Calu3 (cell line): ENCODE data around the gene ADGRG6. TPM values are rescaled to one million over a fixed set of nuclear protein-coding genes. Genes with fewer than 3 reads are reported as not detected.

Source experiments
- BruUV-seq: library from RNA; stranded (reverse); fragments of 400-500 nt; replicated peaks from 2 replicates; lab custom pipeline; 2021; lab: Mats Ljungman, UMichigan
- CTCF ChIA-PET: fragments of 300-600 bp; sonication (Branson Sonifier 250); formaldehyde crosslinking; loops from one replicate; lab custom pipeline; 2022; ENCODE audit warnings: antibody characterized with exemption; lab: Charles Lee
- DNase-seq: peaks from one replicate; pipeline ENCODE4 v3.0.0; 2022
- H3K27ac Mint-ChIP-seq: one replicate; pipeline ENCODE4 v1.8.0; 2022; ENCODE audit warnings: mixed read lengths; ENCODE audit not compliant: unreplicated experiment
- H3K27me3 Mint-ChIP-seq: one replicate; pipeline ENCODE4 v1.8.0; 2022; ENCODE audit warnings: mixed read lengths; ENCODE audit not compliant: unreplicated experiment
- H3K36me3 Mint-ChIP-seq: one replicate; pipeline ENCODE4 v1.8.0; 2022; ENCODE audit warnings: mild to moderate bottlenecking, moderate library complexity, mixed read lengths; ENCODE audit not compliant: insufficient read depth, unreplicated experiment
- H3K4me1 Mint-ChIP-seq: one replicate; pipeline ENCODE4 v1.8.0; 2022; ENCODE audit warnings: mild to moderate bottlenecking, low read depth, mixed read lengths; ENCODE audit not compliant: unreplicated experiment
- H3K4me3 Mint-ChIP-seq: one replicate; pipeline ENCODE4 v1.8.0; 2022; ENCODE audit warnings: mild to moderate bottlenecking, low read depth, moderate library complexity, mixed read lengths; ENCODE audit not compliant: unreplicated experiment
- H3K9me3 Mint-ChIP-seq: one replicate; pipeline ENCODE4 v1.8.0; 2022; ENCODE audit warnings: low read depth, mixed read lengths; ENCODE audit not compliant: unreplicated experiment
- intact Hi-C: fragments of 100-400 bp; cut with micrococcal nuclease; formaldehyde crosslinking; loops from one replicate; pipeline ENCODE4 v1.10.0; 2022; ENCODE audit not compliant: unreplicated experiment
- total RNA-seq: library from RNA; stranded (reverse); gene quantifications from 2 replicates; pipeline ENCODE4 v1.2.3, GENCODE V29; 2022
- TF ChIP-seq, protein P1 (sequence below): fragments of 200-600 bp; IDR thresholded peaks from one replicate; pipeline ENCODE4 v1.8.0; 2022; ENCODE audit warnings: antibody characterized with exemption; ENCODE audit not compliant: unreplicated experiment

Gene ADGRG6
- total RNA-seq, 1 experiment from 2014 or later, result 109 TPM

DNA sequence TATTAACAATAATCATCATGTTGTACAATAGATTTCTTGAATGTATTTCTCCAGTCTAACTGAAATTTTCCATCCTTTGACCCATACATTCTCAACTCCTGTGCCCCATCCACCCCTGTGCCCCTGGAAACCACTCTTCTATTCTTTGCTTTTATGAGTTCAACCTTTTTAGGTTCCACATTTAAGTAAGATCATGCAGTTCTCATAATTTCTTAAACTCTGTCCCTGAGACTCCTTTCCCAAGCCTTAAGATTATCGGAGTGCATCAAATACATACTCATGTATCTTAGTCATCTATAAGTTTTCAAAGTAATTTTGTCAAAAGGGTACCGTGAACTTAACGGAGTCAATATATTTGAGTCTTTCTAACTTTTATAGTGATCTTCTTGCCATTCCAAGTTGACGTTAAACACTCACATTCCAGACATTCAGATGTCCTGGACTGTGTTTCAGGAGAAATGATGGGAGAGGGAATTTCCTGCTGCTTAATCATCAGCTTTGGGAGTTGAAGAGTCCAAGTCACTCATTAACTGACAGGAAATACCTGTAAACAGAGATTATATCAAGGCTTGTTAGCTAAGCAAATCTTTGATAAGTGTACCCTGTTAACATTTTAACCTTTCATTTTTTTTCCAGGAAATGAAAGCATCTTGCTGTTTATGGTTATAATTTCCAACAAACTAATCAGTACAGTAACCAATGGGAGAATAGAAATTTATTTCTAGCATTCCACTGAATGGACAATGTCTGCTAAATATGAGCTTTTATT lies 73.3 kb downstream of the ADGRG6 start:
- peak overlapping the region; percentile 79 for H3K27ac Mint-ChIP-seq
- peak; percentile 24 for DNase-seq
- peaks cover 18% of the 10 kb centered on the region for H3K36me3 Mint-ChIP-seq
- intact Hi-C loops, result loop anchor here (2.0 kb wide), 1 partner anchor 70 kb away; no protein-coding TSS in a partner anchor
- TF ChIP-seq, protein P1, sequence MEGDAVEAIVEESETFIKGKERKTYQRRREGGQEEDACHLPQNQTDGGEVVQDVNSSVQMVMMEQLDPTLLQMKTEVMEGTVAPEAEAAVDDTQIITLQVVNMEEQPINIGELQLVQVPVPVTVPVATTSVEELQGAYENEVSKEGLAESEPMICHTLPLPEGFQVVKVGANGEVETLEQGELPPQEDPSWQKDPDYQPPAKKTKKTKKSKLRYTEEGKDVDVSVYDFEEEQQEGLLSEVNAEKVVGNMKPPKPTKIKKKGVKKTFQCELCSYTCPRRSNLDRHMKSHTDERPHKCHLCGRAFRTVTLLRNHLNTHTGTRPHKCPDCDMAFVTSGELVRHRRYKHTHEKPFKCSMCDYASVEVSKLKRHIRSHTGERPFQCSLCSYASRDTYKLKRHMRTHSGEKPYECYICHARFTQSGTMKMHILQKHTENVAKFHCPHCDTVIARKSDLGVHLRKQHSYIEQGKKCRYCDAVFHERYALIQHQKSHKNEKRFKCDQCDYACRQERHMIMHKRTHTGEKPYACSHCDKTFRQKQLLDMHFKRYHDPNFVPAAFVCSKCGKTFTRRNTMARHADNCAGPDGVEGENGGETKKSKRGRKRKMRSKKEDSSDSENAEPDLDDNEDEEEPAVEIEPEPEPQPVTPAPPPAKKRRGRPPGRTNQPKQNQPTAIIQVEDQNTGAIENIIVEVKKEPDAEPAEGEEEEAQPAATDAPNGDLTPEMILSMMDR, result no peak
- CTCF ChIA-PET, result interaction anchor here (0.8 to 1.4 kb wide), 3 partner anchors 73 to 143 kb away, joined by 3 read pairs; no protein-coding TSS in a partner anchor
- no peaks in the 10 kb centered on the region for H3K27me3 Mint-ChIP-seq
- no peaks in the 10 kb centered on the region for H3K9me3 Mint-ChIP-seq
- peaks cover 57% of the 10 kb centered on the region for H3K4me1 Mint-ChIP-seq
- no TSS peak for BruUV-seq
- no peak overlapping the region for H3K4me3 Mint-ChIP-seq

DNA sequence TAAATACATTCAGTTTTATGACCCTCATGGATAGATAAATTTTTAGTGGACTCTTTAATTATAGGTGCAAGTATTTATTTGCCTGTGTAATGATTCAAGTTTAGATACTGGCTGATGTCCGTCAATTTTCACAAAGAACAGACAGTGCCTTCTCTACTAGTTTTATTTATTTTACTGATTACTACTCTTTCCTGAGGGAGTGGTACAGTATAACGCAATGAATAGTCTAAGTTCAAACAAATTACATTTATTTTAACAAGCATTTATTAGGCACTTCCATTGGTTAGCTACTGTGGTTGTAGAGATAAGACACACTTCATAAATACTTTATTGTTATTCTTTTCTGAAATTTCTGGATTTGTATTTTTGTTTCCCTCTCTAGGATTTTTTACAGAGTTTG lies 74.3 kb downstream of the ADGRG6 start:
- Mint-ChIP-seq H3K27ac (no peak overlapping the region), H3K27me3 (no peaks in the 10 kb centered on the region), H3K4me3 (no peak overlapping the region), H3K4me1 (peaks cover 57% of the 10 kb centered on the region), H3K9me3 (no peaks in the 10 kb centered on the region), H3K36me3 (peaks cover 18% of the 10 kb centered on the region)
- no TSS peak for BruUV-seq
- intact Hi-C loops, result no loop called here
- CTCF ChIA-PET, result interaction anchor here (0.8 kb wide), 1 partner anchor 144 kb away, joined by 3 read pairs; no protein-coding TSS in a partner anchor
- TF ChIP-seq, protein P1, result no peak
- no peak for DNase-seq

DNA sequence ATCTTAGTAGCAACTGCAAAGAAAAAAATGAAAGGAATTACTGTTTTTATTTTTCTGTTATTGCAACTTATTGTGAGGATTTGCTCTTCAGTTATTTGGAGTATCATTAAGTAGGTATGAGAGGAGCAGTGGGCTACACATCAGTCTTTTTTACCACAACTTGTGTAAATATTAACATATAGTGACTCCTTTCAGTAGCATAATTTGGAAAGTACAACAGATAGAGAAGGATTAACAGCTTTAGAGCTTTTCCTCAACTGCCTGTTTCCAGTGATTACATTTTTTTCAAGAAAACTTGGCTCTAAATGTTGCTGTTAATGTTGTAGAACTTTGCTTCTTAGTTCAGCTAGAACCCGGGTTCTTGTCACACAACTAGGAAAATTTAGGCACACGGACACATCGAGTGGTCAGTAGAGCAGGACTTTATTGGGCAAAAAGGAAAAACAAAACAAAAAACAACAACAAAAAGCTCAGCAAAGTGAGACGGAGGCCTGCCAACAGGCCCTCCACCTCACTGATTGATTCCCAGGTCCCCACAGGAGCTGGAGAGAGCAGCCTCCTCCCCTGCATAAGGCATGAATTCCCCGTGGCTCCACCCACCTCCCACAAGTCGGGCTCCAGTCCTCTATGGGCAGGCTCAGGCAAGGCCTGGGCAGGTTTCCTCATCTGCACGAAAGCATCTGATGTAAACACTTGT lies 75.1 kb downstream of the ADGRG6 start:
- peaks cover 18% of the 10 kb centered on the region for H3K36me3 Mint-ChIP-seq
- peak; percentile 68 for DNase-seq
- H3K9me3 Mint-ChIP-seq, result no peaks in the 10 kb centered on the region
- H3K27me3 Mint-ChIP-seq, result no peaks in the 10 kb centered on the region
- H3K4me1 Mint-ChIP-seq, result peaks cover 56% of the 10 kb centered on the region
- TF ChIP-seq, protein P1, result no peak
- peak overlapping the region; percentile 88 for H3K27ac Mint-ChIP-seq
- CTCF ChIA-PET, result interaction anchor here (0.6 to 1.6 kb wide), 2 partner anchors 54 to 135 kb away, joined by 3 to 4 read pairs; no protein-coding TSS in a partner anchor
- TSS peak; percentile 91 for BruUV-seq
- intact Hi-C loops, result no loop called here
- H3K4me3 Mint-ChIP-seq, result peak overlapping the region; percentile 45

GRCh38 chr6:142377497-142377848 lies 75.7 kb downstream of the ADGRG6 start:
- no TSS peak for BruUV-seq
- H3K4me3 Mint-ChIP-seq, result peak overlapping the region; percentile 45
- TF ChIP-seq, protein P1, result no peak

More at GRCh38 chr6:142377497-142377848, 75.7 kb downstream of the ADGRG6 start:
- CTCF ChIA-PET, result interaction anchor here (1.6 kb wide), 1 partner anchor 55 kb away, joined by 4 read pairs; no protein-coding TSS in a partner anchor
- no peaks in the 10 kb centered on the region for H3K9me3 Mint-ChIP-seq
- H3K27me3 Mint-ChIP-seq, result no peaks in the 10 kb centered on the region
- intact Hi-C loops, result no loop called here
- peak overlapping the region; percentile 88 for H3K27ac Mint-ChIP-seq
- DNase-seq, result no peak
- peaks cover 51% of the 10 kb centered on the region for H3K4me1 Mint-ChIP-seq
- H3K36me3 Mint-ChIP-seq, result peaks cover 14% of the 10 kb centered on the region
